Measurements from ENCODE around the gene SARM1. TPM values are rescaled to one million over a fixed set of nuclear protein-coding genes. Genes with fewer than 3 reads are reported as not detected.

SARM1 gene
- total and polyA plus RNA-seq, 4 donors = 9.3 to 24.6 (median 9.8) TPM

DNA sequence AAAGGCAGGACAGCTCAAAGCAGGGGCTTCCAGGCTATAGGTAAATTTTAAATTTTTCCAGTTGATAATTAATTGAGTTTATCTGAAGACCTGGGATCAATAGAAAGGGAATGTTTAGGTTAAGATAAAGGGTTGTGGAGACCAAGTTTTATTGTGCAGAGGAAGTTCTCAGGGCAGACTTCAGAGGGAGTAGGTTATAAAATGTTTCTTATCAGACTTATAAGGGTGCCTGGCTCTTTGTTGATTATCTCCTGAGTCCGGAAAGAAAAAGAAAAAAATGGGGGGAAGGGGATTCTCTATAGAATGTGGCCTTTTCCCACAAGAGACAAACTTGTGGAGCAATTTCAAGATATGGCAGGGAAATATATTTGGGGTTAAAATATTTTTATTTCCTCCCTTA lies 18.6 kb downstream of the SARM1 start:
- 90 to 93% methylated on average over 1 of the region's 1 CpG for WGBS, 2 donors
- no peak overlapping the region for H3K4me3 ChIP-seq
- DNase-seq (no peak), ATAC-seq (ENCODE audit: insufficient read depth, low FRiP score) (no peak)
- H3K4me1 ChIP-seq (ENCODE audit: control insufficient read depth in 5 of 5, insufficient read depth in 5 of 5, low read length in 5 of 5) = peaks cover 0 to 3% (median 0%) of the 10 kb centered on the region in 5 donors
- H3K27me3 ChIP-seq (ENCODE audit: control insufficient read depth in 3 of 3, insufficient read depth in 3 of 3, low read length in 2 of 3) = no peaks in the 10 kb centered on the region
- no peak overlapping the region for H3K27ac ChIP-seq (ENCODE audit: low read depth in 1 of 2, low read length in 1 of 2)
- TF ChIP-seq, protein P1, sequence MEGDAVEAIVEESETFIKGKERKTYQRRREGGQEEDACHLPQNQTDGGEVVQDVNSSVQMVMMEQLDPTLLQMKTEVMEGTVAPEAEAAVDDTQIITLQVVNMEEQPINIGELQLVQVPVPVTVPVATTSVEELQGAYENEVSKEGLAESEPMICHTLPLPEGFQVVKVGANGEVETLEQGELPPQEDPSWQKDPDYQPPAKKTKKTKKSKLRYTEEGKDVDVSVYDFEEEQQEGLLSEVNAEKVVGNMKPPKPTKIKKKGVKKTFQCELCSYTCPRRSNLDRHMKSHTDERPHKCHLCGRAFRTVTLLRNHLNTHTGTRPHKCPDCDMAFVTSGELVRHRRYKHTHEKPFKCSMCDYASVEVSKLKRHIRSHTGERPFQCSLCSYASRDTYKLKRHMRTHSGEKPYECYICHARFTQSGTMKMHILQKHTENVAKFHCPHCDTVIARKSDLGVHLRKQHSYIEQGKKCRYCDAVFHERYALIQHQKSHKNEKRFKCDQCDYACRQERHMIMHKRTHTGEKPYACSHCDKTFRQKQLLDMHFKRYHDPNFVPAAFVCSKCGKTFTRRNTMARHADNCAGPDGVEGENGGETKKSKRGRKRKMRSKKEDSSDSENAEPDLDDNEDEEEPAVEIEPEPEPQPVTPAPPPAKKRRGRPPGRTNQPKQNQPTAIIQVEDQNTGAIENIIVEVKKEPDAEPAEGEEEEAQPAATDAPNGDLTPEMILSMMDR (IDR thresholded peaks at IDR 0.05; ENCODE audit: control extremely low read depth, extremely low read depth) = no peak
- peaks cover 0 to 25% (median 9%) of the 10 kb centered on the region in 4 donors for H3K36me3 ChIP-seq (ENCODE audit: control insufficient read depth in 4 of 4, insufficient read depth in 4 of 4, low read length in 4 of 4)
- H3K9ac ChIP-seq (ENCODE audit: insufficient read depth in 1 of 2, low read length in 2 of 2) = no peak overlapping the region
- H3K9me3 ChIP-seq (ENCODE audit: control insufficient read depth in 4 of 4, insufficient read depth in 3 of 4, low read length in 3 of 4) = no peaks in the 10 kb centered on the region

DNA sequence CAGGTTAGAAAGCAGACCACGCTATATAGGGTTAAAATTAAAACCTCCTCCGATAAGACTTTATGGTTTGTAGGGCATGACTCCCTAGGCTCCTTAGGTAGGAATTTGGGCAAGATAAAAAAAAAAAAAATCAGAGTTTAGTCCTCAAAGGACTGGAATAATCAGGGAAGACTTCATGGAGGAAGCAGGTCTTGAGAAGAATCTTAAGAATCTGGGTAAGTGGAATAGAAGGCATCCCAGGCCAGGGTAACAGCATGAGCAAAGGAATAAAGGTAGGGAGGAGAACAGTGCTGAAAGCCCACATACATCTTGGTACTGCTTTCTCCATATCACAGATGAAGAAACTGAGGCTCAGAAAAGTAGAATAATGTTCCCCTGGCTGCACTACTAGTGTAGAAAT lies 19.1 kb downstream of the SARM1 start:
- Histone ChIP-seq H3K27ac (ENCODE audit: low read depth in 1 of 2, low read length in 1 of 2) (no peak overlapping the region), H3K36me3 (ENCODE audit: control insufficient read depth in 4 of 4, insufficient read depth in 4 of 4, low read length in 4 of 4) (peaks cover 0 to 27% (median 9%) of the 10 kb centered on the region in 4 donors), H3K9me3 (ENCODE audit: control insufficient read depth in 4 of 4, insufficient read depth in 3 of 4, low read length in 3 of 4) (no peaks in the 10 kb centered on the region), H3K27me3 (ENCODE audit: control insufficient read depth in 3 of 3, insufficient read depth in 3 of 3, low read length in 2 of 3) (no peaks in the 10 kb centered on the region), H3K9ac (ENCODE audit: insufficient read depth in 1 of 2, low read length in 2 of 2) (no peak overlapping the region), H3K4me3 (no peak overlapping the region), H3K4me1 (ENCODE audit: control insufficient read depth in 5 of 5, insufficient read depth in 5 of 5, low read length in 5 of 5) (no peaks in the 10 kb centered on the region)
- no peak for ATAC-seq (ENCODE audit: insufficient read depth, low FRiP score)
- DNase-seq = no peak
- TF ChIP-seq, protein P1 (IDR thresholded peaks at IDR 0.05; ENCODE audit: control extremely low read depth, extremely low read depth) = no peak
- WGBS, 2 donors = 92 to 98% methylated on average over 2 of the region's 2 CpGs

DNA sequence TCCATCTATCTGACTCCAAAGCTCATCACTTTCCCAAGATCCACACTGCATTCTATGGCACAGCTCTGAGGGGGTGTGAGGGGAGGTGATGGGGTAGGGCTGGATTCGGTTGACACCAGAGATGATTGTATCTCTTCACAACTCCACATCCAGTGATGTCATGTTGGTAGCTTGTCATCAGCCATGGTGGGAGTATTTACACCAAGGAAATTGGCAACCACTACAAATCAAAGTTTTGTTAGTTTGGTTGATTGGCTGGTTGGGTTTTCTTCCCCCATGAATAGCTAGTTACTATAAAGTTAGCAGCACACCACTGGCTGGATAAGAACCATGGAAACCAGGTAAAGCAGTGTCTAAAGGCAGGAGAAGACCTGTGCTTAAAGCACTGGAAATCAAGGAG lies 19.5 kb downstream of the SARM1 start:
- peaks cover 0 to 29% (median 9%) of the 10 kb centered on the region in 4 donors for H3K36me3 ChIP-seq (ENCODE audit: control insufficient read depth in 4 of 4, insufficient read depth in 4 of 4, low read length in 4 of 4)
- no peaks in the 10 kb centered on the region for H3K9me3 ChIP-seq (ENCODE audit: control insufficient read depth in 4 of 4, insufficient read depth in 3 of 4, low read length in 3 of 4)
- no peak overlapping the region for H3K4me3 ChIP-seq
- H3K9ac ChIP-seq (ENCODE audit: insufficient read depth in 1 of 2, low read length in 2 of 2) = no peak overlapping the region
- ATAC-seq (ENCODE audit: insufficient read depth, low FRiP score) = no peak
- no peak overlapping the region for H3K27ac ChIP-seq (ENCODE audit: low read depth in 1 of 2, low read length in 1 of 2)
- TF ChIP-seq, protein P1 (IDR thresholded peaks at IDR 0.05; ENCODE audit: control extremely low read depth, extremely low read depth) = no peak
- 92 to 100% methylated on average over 1 of the region's 1 CpG for WGBS, 2 donors
- no peak for DNase-seq
- no peaks in the 10 kb centered on the region for H3K27me3 ChIP-seq (ENCODE audit: control insufficient read depth in 3 of 3, insufficient read depth in 3 of 3, low read length in 2 of 3)
- no peaks in the 10 kb centered on the region for H3K4me1 ChIP-seq (ENCODE audit: control insufficient read depth in 5 of 5, insufficient read depth in 5 of 5, low read length in 5 of 5)

DNA sequence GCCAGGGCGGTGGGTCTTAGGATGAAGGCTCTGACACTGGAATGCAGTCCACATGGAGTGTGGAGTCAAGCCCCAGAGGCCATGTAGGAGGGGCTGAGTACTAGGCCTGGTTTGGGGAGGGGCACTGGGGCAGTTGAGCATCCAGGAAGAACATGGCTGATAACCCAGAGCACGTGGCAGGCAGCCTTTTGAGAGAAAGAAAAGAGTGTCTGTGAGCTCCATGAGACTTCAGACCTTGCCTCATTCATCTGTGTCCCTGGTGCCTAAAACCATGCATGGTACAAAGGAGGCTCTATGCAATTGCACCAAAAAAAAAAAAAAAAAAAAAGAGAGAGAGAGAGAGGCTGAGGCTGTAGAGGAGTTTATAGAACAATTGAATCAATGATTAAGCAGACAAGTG lies 19.9 kb downstream of the SARM1 start:
- DNase-seq (no peak), ATAC-seq (ENCODE audit: insufficient read depth, low FRiP score) (no peak)
- Histone ChIP-seq H3K36me3 (ENCODE audit: control insufficient read depth in 4 of 4, insufficient read depth in 4 of 4, low read length in 4 of 4) (peaks cover 0 to 33% (median 9%) of the 10 kb centered on the region in 4 donors), H3K4me1 (ENCODE audit: control insufficient read depth in 5 of 5, insufficient read depth in 5 of 5, low read length in 5 of 5) (no peaks in the 10 kb centered on the region), H3K9me3 (ENCODE audit: control insufficient read depth in 4 of 4, insufficient read depth in 3 of 4, low read length in 3 of 4) (no peaks in the 10 kb centered on the region), H3K27ac (ENCODE audit: low read depth in 1 of 2, low read length in 1 of 2) (no peak overlapping the region), H3K4me3 (no peak overlapping the region), H3K9ac (ENCODE audit: insufficient read depth in 1 of 2, low read length in 2 of 2) (no peak overlapping the region), H3K27me3 (ENCODE audit: control insufficient read depth in 3 of 3, insufficient read depth in 3 of 3, low read length in 2 of 3) (no peaks in the 10 kb centered on the region)
- 71 to 98% methylated on average over 2 of the region's 2 CpGs for WGBS, 2 donors
- TF ChIP-seq, protein P1 (IDR thresholded peaks at IDR 0.05; ENCODE audit: control extremely low read depth, extremely low read depth) = no peak
